Body of pancreas (tissue), 4 donors: Measurements from ENCODE around the gene EXOSC7.

Source experiments
- POLR2A ChIP-seq, 3 donors: fragments of 450-650 bp; IDR thresholded peaks; one replicate each; pipeline ENCODE4 v1.6.1; 2016; ENCODE audit warnings: antibody characterized with exemption in 3 of 3, mild to moderate bottlenecking in 2 of 3
- TF ChIP-seq, protein P1 (sequence below), 7 experiments: fragments of 450-650 bp in 4 of 7; fragments of 200-600 bp in 3 of 7; sonication (generic) in 3 of 7; IDR thresholded peaks; one replicate each; pipeline ENCODE4 v1.5.1; 2016 to 2019; ENCODE audit warnings: antibody characterized with exemption in 7 of 7

DNA sequence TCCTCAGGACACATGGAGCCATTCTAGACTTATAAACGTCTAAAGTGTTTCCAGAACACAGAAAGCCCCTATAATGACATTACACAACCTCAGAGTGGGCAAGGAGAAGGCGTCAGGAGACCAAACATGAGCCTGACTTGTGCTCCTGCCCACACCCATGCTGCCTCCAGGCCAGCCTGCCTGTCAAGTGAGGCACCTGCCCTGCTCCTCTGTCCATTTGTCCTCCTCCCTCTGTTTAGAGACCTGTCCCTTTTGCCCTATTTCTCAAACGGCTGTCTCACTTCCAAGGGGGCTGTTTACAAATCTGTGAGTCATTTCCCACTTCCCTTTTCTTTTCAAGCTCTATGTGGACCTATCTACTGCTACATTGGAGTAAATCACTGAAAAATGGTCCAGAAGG, 21.1 kb upstream of the EXOSC7 start:
- TF ChIP-seq, protein P1, sequence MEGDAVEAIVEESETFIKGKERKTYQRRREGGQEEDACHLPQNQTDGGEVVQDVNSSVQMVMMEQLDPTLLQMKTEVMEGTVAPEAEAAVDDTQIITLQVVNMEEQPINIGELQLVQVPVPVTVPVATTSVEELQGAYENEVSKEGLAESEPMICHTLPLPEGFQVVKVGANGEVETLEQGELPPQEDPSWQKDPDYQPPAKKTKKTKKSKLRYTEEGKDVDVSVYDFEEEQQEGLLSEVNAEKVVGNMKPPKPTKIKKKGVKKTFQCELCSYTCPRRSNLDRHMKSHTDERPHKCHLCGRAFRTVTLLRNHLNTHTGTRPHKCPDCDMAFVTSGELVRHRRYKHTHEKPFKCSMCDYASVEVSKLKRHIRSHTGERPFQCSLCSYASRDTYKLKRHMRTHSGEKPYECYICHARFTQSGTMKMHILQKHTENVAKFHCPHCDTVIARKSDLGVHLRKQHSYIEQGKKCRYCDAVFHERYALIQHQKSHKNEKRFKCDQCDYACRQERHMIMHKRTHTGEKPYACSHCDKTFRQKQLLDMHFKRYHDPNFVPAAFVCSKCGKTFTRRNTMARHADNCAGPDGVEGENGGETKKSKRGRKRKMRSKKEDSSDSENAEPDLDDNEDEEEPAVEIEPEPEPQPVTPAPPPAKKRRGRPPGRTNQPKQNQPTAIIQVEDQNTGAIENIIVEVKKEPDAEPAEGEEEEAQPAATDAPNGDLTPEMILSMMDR (IDR thresholded peaks at IDR 0.05) = no peak
- no peak for TF ChIP-seq POLR2A (IDR thresholded peaks at IDR 0.05)
